HG03097 (cell line): Measurements from ENCODE around the gene RGS6.

ENCODE experiments used
- ATAC-seq: cut with Tn5 transposase; IDR thresholded peaks from one replicate; pipeline ENCODE4 v1.9.1; 2021; ENCODE audit not compliant: unreplicated experiment, low FRiP score

Gene RGS6

DNA sequence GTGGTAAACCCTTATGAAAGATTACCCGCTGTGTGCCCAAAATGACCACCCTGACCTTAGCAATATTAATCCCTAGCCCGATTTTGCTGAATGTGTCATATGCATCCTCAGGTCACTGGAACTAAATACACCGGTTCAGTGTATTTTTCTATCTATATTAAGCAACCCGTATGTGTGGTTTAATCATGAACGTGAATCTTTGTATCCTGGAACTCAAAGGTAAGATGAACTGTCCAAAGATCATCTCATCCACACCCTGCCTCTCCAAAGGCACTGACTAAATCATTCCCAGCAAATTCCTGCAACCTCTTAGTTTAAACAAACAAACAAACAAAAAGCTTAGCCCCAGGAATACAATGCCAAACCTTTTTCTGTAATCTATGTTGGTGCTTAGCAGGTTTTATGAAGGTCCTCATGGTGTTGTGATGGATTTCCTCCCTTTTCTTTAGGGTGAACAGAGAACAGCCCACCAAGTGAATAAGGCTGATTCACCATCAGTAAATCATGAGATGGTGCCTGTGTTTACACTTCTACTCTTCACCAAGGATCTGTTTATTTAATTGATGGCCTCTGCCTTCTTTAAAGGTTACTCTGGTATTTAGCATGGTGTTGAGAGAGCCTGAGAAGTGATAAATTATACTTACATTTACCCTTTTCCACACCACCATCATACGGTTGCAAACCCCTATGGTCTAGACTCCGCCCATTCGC is 663.1 kb downstream of the RGS6 start:
- ATAC-seq: no peak

- ATAC-seq: no peak
Observed at GRCh38 chr14:72597252-72598233, 665.3 kb downstream of the RGS6 start.

DNA sequence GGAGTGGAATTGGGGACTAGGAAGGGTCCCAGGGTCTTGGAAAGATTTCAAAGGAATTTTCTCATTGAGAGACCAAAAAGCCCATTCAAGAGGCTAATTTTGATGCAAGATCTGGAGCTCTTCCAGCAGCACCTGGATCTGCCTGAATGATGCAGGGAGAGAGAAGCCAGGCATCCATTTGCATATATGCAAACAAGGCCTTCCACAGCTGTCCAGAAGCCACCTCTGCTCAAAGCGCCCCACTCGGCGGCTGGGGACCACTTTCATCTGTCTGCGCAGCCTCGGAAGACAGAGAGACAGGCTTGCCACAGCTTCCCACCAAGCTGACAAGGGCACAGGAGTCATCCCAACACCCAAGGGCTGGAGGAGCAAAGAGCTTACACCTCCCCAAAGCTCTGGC is 666.1 kb downstream of the RGS6 start:
- ATAC-seq: no peak

- no peak for ATAC-seq
Observed at GRCh38 chr14:72599579-72600470, 667.6 kb downstream of the RGS6 start.

DNA sequence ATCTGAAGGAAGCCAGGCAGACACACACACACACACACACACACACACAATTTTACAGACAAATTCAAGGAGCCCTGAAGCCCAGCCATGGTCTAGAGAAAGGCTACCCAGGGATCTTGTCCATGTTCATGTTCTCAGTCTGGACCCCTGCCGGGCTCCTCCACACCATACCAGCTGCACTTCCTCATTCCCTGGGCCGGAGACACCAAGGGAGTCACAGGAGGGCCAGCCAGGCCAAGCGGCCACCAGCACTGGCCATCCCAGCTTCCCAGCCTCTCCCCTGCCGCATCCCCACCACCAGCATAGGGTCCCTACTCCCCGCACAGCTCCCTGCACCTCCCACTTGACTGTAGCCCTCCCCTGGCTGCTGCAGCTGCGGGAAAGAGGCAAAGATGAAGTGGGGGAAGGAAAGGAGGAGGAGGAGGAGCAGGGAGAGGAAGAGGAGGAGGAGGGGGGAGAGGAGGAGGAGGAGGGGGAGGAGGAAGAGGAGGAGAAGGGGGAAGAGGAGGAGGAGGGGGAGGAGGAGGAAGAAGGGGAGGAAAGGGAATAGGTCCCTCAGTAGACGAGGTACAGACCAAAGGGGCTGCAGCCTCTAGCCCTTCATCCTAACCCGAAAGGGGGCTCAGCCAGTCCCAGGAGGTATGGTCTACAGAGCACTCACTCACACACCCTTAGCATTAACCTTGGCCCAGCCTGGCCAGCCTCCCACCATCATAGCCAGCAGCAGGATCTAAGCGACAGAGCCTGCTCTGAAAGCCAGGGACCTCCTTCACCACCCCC is 668.5 kb downstream of the RGS6 start:
- ATAC-seq: no peak

DNA sequence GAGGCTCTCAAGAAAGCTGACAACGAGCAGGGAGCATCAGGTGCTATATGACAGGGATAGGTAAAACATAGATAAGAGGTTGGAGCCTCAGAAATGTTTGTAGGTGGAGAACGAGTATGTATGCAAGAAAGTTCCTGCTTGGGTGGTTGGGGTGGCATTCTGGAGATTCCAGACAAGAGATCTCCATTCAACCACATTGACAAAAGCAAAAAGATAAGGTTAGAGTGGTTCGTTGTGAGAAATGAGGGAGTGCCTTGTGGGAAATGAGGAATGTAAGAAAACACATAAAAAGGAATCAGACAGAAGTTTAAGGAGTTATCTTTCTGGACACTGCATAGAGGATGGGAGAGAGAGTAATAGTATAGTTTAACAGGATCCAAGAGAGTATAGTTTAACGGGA is 671.4 kb downstream of the RGS6 start:
- ATAC-seq: no peak

GRCh38 chr14:72604133-72604532 is 671.9 kb downstream of the RGS6 start:
- no peak for ATAC-seq

- no peak for ATAC-seq
Observed at GRCh38 chr14:72605096-72605920, 673.1 kb downstream of the RGS6 start.

GRCh38 chr14:72605921-72606220 is 673.6 kb downstream of the RGS6 start:
- ATAC-seq: no peak

DNA sequence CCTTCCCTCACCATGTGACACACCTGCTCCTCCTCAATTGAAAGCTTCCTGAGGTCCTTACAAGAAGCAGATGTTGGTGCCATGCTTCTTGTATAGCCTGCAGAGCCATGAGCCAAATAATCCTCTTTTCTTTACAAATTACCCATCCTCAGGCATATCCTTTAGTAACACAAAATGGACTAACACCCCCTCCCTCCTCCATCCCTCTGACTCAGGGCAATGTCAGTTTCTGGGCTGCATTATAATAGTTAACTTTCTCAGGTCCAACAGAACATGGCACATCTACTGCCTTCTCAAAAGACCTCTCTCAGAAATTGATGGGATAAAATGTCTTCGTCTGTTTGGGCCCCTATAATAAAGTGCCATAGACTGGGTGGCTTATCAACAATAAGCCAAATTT is 674.6 kb downstream of the RGS6 start:
- ATAC-seq: no peak

DNA sequence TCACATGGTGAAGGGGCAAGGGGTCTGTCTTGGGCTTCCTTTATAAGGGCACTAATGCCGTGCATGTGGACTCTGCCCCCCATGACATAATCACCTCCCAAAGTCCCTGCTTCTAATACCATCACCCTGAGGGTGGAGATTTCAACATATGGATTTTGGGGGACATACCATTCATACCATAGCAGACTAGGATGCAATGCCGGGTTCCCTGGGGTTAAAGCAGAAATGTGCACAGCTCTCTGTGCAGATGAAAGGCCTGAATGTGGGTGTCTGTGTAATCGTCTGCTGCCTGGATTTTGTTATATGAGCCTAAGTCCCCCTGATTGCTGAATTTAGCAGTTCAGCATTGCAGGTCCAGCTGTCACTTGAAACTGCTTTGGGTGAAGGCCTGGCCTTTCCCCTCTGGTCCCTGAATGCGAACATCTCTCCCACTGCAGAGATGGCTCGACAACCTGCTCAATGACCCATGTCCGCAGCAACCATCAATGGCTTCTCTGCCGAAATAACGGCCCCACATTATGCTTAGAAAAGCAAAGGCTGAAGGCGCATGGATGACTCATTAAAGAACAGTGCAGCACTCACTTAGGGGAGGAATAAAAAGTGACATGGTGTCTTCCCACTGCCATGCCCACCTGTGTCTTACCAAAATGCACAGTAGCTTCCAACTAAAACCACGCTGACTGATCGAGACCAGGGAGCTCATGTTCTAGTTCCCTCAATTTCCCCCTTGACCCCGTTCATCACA is 675.3 kb downstream of the RGS6 start:
- no peak for ATAC-seq

GRCh38 chr14:72608391-72609204 is 676.4 kb downstream of the RGS6 start:
- ATAC-seq: no peak

DNA sequence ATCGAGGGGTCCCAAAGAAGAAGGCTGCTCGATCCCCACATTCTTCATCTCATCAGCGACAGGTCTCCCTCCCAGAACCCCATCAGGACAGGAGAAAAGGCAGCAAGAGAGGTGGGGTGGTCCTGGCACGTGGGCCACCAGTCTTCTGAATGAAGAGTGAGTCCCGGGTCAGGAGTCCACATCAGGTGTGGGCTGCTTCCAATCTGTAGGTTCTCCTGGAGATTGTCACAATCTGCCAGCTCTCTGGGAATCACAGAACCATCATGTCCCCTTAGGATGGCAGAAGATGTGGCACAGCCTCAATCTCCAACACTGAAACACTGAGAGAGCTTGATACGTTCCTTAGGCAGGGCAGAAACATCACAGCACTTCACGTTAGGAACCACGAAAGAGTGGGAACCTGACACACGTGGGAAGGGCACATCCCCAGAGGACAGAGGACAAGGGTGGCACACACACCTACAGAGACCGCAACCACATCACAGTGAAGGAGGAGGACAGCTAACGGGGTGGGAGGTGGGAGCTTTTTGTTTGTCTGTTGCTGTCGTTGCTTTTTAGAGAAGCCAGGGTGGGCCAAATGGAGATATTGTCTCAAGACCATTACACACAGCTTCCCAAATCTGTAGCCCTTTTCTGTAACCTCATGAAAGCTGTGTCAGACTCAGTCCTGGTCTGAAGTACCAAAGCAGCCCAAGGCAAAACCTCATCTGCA is 677.1 kb downstream of the RGS6 start:
- ATAC-seq: no peak

GRCh38 chr14:72610096-72610830 is 678.0 kb downstream of the RGS6 start:
- no peak for ATAC-seq

DNA sequence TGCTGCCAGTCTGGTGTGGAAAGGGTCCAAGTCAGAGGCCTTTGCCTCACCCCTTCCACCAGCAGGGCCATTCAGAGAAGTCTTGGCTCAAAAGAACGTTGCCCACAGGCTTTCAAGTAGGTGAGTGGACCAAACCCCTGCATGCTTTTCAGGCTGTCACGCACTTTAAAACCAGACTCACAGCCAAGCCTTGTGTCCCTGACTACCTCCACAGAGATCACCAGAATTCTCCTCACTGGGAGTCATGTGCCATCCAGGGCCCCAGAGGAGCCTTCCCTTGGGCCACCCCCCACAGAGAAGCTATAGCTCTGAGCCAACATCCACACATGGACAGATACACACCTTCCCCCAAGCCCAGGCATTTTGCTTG is 678.6 kb downstream of the RGS6 start:
- ATAC-seq: no peak

DNA sequence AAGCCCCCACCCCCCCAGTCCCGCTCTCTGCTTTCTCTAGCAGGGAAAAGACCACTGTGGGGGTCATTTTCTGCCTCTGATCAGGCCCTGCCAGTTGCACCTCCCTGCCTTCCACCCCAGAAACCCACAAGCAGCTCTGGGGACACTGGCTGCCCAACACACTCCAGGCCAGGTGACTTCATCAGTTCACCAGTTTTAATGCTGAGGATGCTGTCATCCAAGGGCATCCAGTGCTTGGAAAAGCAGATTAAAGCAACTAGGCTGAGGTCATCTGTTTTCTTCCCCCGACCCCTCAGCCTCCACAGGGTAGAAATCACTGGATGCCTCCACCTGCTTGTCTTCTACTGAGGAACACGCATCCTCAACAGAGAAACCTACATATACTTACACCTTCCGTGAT is 679.3 kb downstream of the RGS6 start:
- ATAC-seq: no peak

GRCh38 chr14:72612041-72612440 is 679.8 kb downstream of the RGS6 start:
- ATAC-seq: no peak
